Loucy (cell line): ENCODE results near the gene THAP7.

Source experiments
- H2AFZ ChIP-seq: fragments of 200-600 bp; sonication (generic); 2 replicates; pipeline ENCODE4 v1.6.0; 2016; ENCODE audit warnings: antibody characterized with exemption, mild to moderate bottlenecking, low read length, moderate library complexity
- H3F3A ChIP-seq: fragments of 200-600 bp; 2 replicates; pipeline ENCODE4 v1.6.0; 2016; ENCODE audit warnings: antibody characterized with exemption, low read depth, mild to moderate bottlenecking
- H3K27me3 ChIP-seq: fragments of 200-600 bp; sonication (generic); 2 replicates; pipeline ENCODE4 v1.6.1; 2014; ENCODE audit warnings: low read length, mild to moderate bottlenecking; ENCODE audit not compliant: insufficient read depth, poor library complexity, severe bottlenecking
- H3K36me3 ChIP-seq: fragments of 200-600 bp; sonication (generic); 2 replicates; pipeline ENCODE4 v1.6.1; 2016; ENCODE audit warnings: low read length; ENCODE audit not compliant: insufficient read depth
- H3K4me1 ChIP-seq: fragments of 200-600 bp; sonication (generic); 2 replicates; pipeline ENCODE4 v1.5.1; 2014; ENCODE audit warnings: low read length, mild to moderate bottlenecking; ENCODE audit not compliant: insufficient read depth, poor library complexity, severe bottlenecking
- H3K4me2 ChIP-seq: fragments of 200-600 bp; sonication (generic); 2 replicates; pipeline ENCODE4 v1.6.0; 2014; ENCODE audit warnings: antibody characterized with exemption, low read length, low read depth, mild to moderate bottlenecking; ENCODE audit not compliant: poor library complexity, severe bottlenecking
- H3K4me3 ChIP-seq: fragments of 200-600 bp; sonication (generic); 2 replicates; pipeline ENCODE4 v1.5.1; 2014; ENCODE audit warnings: low read length, mild to moderate bottlenecking, mixed read lengths; ENCODE audit not compliant: poor library complexity, severe bottlenecking
- H3K79me2 ChIP-seq: fragments of 200-600 bp; sonication (generic); 2 replicates; pipeline ENCODE4 v1.6.1; 2014; ENCODE audit warnings: low read length; ENCODE audit not compliant: insufficient read depth
- H3K9ac ChIP-seq: fragments of 200-600 bp; sonication (generic); 2 replicates; pipeline ENCODE4 v1.6.0; 2014; ENCODE audit warnings: mild to moderate bottlenecking, low read depth, low read length, moderate library complexity; ENCODE audit not compliant: poor library complexity, severe bottlenecking
- H3K9me2 ChIP-seq: fragments of 200-600 bp; sonication (generic); replicated peaks from 2 replicates; pipeline ENCODE4 v1.6.1; 2016; ENCODE audit warnings: low read depth, low read length, mixed read lengths
- H3K9me3 ChIP-seq: fragments of 200-600 bp; sonication (generic); 2 replicates; pipeline ENCODE4 v1.6.1; 2014; ENCODE audit warnings: mild to moderate bottlenecking, antibody characterized with exemption, low read length, low read depth; ENCODE audit not compliant: insufficient read depth
- H4K20me1 ChIP-seq: fragments of 200-600 bp; sonication (generic); 2 replicates; pipeline ENCODE4 v1.6.0; 2014; ENCODE audit warnings: antibody characterized with exemption, low read length, mild to moderate bottlenecking; ENCODE audit not compliant: insufficient read depth, poor library complexity, severe bottlenecking
- CTCF ChIP-seq: fragments of 200-600 bp; sonication (generic); conservative IDR thresholded peaks from 2 replicates; pipeline ENCODE4 v1.5.1; 2014; ENCODE audit warnings: mild to moderate bottlenecking, antibody characterized with exemption, low read length
- EZH2phosphoT487 ChIP-seq: fragments of 200-600 bp; IDR thresholded peaks from 2 replicates; pipeline ENCODE4 v1.6.1; 2018; ENCODE audit warnings: antibody characterized with exemption, mild to moderate bottlenecking, moderate library complexity, borderline replicate concordance

The THAP7 gene

GRCh38 chr22:20996598-20997535, 5.1 kb downstream of the THAP7 start:
- Histone ChIP-seq H3K9ac (no peak overlapping the region), H4K20me1 (peaks cover 18% of the 10 kb centered on the region), H3K79me2 (peaks cover 27% of the 10 kb centered on the region), H2AFZ (no peak overlapping the region), H3K27me3 (no peaks in the 10 kb centered on the region), H3K4me2 (no peak overlapping the region), H3K9me2 (no peaks in the 10 kb centered on the region), H3K9me3 (no peaks in the 10 kb centered on the region), H3F3A (no peaks in the 10 kb centered on the region), H3K4me1 (peaks cover 7% of the 10 kb centered on the region), H3K4me3 (no peak overlapping the region), H3K36me3 (peaks cover 5% of the 10 kb centered on the region; the same call in 1 of the 2 replicates)
- TF ChIP-seq EZH2phosphoT487 = no peak
- no peak for TF ChIP-seq CTCF

GRCh38 chr22:20996031-20996410, 5.9 kb downstream of the THAP7 start:
- peaks cover 7% of the 10 kb centered on the region for H3K4me1 ChIP-seq
- TF ChIP-seq CTCF = no peak
- TF ChIP-seq EZH2phosphoT487 = no peak
- no peak overlapping the region for H3K9ac ChIP-seq
- H4K20me1 ChIP-seq = peaks cover 18% of the 10 kb centered on the region
- no peaks in the 10 kb centered on the region for H3K9me2 ChIP-seq
- H3K27me3 ChIP-seq = no peaks in the 10 kb centered on the region
- H3K4me2 ChIP-seq = no peak overlapping the region
- H3F3A ChIP-seq = no peaks in the 10 kb centered on the region
- H3K4me3 ChIP-seq = no peak overlapping the region
- H3K9me3 ChIP-seq = no peaks in the 10 kb centered on the region
- H3K79me2 ChIP-seq = peaks cover 23% of the 10 kb centered on the region
- H3K36me3 ChIP-seq = peaks cover 5% of the 10 kb centered on the region; the same call in 1 of the 2 replicates
- no peak overlapping the region for H2AFZ ChIP-seq

GRCh38 chr22:20995329-20996030, 6.4 kb downstream of the THAP7 start:
- Histone ChIP-seq H3K9ac (no peak overlapping the region), H3K9me3 (no peaks in the 10 kb centered on the region), H3K4me2 (no peak overlapping the region), H3K9me2 (no peaks in the 10 kb centered on the region), H3K79me2 (peaks cover 17% of the 10 kb centered on the region), H4K20me1 (peaks cover 13% of the 10 kb centered on the region), H3K36me3 (peaks cover 5% of the 10 kb centered on the region; the same call in 1 of the 2 replicates), H3K27me3 (no peaks in the 10 kb centered on the region), H2AFZ (no peak overlapping the region), H3K4me1 (peaks cover 5% of the 10 kb centered on the region), H3K4me3 (no peak overlapping the region), H3F3A (no peaks in the 10 kb centered on the region)
- TF ChIP-seq CTCF = no peak
- TF ChIP-seq EZH2phosphoT487 = no peak
